GM19397 (cell line): ENCODE measurements around the gene ASB2.

Experiments used
- ATAC-seq: cut with Tn5 transposase; IDR thresholded peaks from one replicate; pipeline ENCODE4 v1.9.1; 2021; ENCODE audit warnings: mild to moderate bottlenecking, moderate library complexity; ENCODE audit not compliant: unreplicated experiment

The ASB2 gene

DNA sequence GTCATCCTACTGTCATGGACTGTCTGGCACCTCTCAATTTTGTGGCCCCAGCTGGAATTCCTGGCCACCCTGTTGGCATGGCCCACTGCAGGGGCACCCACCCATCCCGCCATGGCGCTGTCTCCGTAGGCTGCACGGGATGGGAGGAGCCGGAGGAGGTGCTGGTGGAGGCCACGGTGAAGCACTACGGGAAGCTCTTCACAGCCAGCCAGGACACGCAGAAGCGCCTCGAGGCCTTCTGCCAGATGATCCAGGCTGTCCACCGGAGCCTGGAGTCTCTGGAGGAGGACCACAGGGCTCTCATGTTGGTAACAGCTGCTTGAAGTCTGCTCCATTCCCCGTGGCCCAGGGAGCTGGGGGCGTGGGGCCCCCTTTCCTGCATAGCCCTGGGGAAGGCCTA, 24.6 kb upstream of the ASB2 start:
- no peak for ATAC-seq

GRCh38 chr14:94000267-94000666, 23.9 kb upstream of the ASB2 start:
- ATAC-seq, result no peak

- ATAC-seq, result no peak
These were observed 23.2 kb upstream of the ASB2 start for GRCh38 chr14:93999573-93999972.

- no peak for ATAC-seq
These were observed 22.6 kb upstream of the ASB2 start for GRCh38 chr14:93998871-93999403.

- ATAC-seq, result no peak
These were observed 21.8 kb upstream of the ASB2 start for GRCh38 chr14:93997916-93998870.

DNA sequence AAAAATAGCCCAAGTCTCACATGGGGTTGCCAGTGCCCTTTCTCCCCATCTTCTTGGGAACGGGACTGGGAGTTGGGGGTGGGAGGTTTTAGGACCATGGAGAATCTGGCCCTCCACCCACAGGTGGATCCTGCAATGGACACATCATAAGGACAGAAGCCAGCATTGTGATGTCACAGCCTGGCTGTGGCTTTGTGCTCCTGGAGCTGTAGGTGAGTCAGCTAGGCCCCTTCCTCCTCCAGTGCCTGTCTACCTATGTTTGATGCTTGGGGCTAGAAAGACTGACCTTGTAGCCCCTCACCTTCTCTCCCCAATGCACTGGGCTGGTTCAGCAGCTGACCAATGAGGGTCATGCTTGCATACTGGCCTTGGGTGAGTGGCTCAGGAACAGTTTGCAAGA, 20.7 kb upstream of the ASB2 start, which contains the start of gene CCDC197:
CCDC197 (plus strand) TSS at position 220 of the 400 bp plus-strand sequence. CDS start 831 bp downstream, outside the sequence.
- ATAC-seq, result no peak

- no peak for ATAC-seq
These were observed 19.8 kb upstream of the ASB2 start for GRCh38 chr14:93996130-93996695.

DNA sequence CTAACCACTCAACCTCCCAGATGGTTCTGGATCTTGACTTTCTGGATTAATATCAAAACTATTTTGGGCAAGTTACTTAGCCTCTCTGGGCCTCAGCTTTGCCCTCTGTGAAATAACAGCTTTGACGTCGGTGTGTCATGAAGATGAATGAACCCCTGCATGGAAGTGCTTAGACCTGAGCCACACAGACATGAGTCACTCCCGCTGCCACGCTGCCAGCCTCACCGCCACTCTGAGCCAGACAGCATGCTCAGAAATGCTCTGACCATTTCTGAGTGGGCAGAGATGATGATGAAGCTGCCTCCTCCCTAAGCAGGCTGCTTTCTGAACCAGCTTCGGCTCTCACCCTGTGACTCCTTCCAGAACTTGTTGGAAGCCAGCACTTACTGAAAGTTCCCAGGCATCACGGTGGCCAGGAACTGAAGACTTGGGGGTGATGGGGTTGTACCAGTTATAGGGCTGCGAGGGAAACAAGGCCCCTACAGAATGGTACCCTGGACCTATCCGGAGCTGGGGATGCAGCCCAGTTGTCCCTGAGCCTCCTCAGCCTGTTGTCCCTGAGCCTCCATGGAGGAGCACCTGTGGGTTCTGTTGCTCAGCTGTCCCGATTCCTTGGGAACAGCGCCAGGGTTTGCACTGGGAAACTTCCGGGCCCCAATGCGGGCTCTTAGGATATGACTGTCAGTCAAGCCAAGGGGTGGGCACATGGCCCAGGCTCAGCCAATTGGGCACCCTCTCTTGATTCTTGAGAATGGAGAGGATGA, 18.7 kb upstream of the ASB2 start:
- ATAC-seq, result no peak

DNA sequence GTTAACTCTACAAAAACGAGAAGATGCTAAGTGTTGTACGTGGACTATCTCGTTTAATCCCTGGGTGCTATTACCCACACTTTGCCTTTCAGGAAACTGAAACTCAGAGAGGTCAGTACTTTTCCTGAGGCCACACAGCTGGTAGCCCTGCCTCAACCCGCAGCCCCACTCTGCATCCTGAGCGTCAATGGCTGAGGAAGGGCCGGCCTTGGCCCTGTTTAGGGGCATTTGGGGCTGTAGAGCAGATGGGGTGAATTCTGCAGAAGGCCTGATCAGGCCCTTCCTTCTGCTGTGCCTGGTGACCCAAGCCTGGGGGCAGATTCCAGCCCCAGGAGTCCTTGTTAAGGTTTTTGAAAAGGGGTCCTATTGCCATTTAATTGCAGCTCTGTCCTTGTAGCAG, 17.0 kb upstream of the ASB2 start:
- ATAC-seq, result no peak

DNA sequence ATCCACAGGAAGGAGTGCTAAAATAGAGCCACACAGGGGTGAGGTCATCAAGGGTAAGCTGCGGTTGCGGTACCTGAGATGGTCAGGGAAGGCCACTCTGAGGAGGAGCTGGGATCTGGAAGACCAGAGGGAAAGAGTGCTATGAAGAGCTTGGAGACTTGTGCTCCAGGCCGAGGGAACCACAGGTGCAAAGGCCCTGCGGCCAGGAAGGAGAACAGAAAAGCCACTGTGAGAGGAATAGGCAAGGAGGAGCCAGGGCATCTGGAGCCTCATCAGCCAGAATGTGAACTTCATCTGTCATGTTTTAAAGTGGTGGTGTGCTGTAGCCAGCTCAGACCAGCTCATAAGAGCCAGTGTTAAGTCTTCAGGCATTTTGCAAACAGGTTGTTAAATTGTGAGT, 15.3 kb upstream of the ASB2 start:
- ATAC-seq, result no peak

GRCh38 chr14:93991212-93991611, 14.8 kb upstream of the ASB2 start:
- ATAC-seq, result no peak

GRCh38 chr14:93989939-93990338, 13.6 kb upstream of the ASB2 start:
- no peak for ATAC-seq

DNA sequence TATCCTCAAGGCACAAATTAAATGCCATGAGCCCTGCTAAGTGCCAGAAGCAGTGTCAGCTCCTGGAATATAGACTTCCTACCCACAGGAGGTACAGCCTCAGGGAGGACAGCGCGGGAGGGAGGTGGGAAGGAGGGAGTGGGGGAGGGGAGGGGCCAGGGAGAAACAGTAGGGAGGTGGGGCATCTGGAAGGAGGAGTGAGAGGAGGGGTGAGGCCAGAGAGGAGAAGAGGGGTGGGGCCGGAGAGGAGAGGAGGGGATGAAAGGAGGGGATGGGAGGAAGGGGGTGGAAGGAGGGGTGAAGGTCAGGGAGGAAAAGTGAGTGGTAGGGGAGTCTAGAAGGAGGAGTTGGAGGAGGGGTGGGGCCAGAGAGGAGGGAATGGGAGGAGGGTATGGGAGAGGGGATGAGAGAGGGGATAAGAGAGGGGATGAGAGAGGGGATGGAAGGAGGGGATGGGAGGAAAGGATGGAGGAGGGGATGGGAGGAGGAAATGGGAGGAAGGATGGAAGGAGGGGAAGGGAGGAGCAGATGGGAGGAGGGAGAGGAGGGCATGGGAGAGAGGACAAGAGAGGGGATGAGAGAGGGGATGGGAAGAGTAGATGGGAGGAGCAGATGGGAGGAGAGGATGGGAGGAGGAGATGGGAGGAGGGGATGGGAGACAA, 11.6 kb upstream of the ASB2 start:
- no peak for ATAC-seq

DNA sequence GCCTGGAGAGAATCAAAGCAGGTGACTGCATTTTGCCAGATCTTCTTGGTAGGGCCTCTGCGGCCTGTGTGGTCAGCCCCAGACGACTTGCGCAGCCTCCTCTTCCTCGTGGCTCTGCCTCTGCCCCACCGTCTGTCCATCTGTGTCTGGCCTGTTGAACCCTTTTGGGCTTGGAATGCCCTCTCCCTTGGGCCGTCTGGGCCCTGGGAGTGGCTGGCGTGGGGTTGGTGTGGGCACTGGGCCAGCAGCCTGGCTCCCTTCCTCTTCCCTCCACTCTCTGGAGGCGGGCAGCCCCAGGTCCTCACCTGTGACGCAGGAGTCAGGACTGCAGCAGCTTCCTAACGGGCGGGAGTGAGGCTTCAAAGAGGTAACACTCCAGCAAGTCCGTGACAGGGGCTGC, 11.0 kb upstream of the ASB2 start:
- ATAC-seq, result no peak

- no peak for ATAC-seq
These were observed 10.6 kb upstream of the ASB2 start for GRCh38 chr14:93986955-93987354.

- ATAC-seq, result no peak
These were observed 8.6 kb upstream of the ASB2 start for GRCh38 chr14:93984987-93985410.

DNA sequence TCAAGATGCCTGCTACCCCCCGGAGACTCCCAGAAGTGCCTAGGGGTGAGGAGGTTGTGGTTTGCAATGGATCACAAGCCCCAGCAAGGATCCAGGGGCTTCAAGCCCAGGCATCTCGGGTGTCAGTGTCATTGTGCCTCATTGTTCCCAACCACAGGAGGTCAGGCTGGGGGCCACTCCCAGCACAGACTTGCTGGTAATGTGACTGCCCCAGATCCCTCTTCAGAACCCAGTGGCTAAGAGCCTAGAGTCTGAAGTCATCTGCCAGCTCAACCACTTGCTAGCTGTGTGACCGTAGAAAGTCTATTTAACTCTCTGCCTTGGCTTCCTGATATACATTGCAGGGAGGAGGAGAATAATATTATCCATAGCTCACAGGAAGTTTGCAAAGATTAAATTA, 7.7 kb upstream of the ASB2 start:
- no peak for ATAC-seq

- no peak for ATAC-seq
These were observed 6.0 kb upstream of the ASB2 start for GRCh38 chr14:93982230-93983007.

DNA sequence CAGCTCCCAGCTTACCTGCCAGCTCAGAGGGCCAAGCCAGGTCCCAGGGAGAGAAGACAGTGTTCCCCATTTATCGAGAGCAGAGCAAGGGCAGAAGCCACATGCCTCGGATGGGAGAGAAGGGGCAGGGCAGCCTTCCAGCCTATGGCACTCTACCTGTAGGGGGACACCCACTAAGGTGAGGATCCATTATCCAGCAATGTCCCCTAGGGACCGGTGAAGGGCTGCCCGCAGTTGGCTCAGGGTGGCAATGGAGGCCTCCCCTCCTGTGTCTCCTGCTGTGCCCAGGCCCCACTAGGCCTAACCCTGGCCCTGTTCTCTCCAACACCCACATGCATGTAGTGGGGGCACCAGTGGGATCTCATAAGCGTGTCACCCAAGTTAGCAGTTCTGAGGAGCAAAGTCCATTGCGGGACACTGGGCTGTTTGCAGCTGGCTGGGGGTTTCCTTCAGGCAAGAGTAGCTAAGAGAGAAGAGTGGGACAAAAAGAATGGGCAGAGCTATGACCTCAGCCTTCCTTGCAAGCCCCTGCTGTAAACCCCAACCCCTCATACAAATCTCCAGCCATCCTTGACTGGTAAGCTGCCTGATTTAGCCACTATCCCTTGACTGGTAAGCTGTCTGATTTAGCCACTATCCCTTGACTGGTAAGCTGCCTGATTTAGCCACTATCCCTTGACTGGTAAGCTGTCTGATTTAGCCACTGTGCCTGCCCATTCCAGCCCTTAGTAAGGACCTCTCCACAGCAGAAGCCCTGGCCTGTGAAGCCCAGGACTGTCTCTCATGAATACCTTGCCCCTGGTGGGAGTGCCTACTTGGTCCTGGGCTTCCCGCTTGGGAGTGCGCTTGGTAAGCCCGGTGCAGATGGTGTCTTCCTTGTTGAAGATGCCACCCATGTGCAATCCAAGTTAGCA, 5.2 kb upstream of the ASB2 start:
- no peak for ATAC-seq
